NCI-H1694 (cell line): ENCODE data around the gene PHF20.
"Not testable (repeated sequence)": the region's sequence is repeated elsewhere in the genome, so short reads cannot be mapped to it uniquely, and the experiment has no call there.

ENCODE experiments used
- DNase-seq: peaks from one replicate; lab custom pipeline; 2025; lab: John Stamatoyannopoulos, UW

PHF20 gene

GRCh38 chr20:35839904-35840303 lies 68.1 kb downstream of the PHF20 start:
- no peak for DNase-seq

DNA sequence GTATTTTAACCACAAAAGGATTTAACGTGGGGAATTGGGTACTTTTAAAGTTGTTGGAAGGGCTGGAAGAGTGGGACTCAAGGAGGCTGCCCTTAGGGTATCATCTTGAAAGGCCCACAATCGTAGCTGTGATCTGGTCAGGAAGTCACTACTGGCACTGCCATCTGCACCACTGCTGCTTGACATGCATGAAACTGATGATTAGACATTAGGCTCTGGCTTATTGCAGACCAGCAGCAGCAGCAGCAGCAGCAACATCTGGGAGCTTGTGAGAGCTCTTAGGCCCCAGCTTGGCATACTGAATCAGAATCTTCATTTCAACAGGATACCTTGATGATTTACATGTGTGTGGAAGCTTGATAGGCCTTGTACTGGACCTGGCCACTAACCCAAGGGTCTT lies 68.6 kb downstream of the PHF20 start:
- no peak for DNase-seq

DNA sequence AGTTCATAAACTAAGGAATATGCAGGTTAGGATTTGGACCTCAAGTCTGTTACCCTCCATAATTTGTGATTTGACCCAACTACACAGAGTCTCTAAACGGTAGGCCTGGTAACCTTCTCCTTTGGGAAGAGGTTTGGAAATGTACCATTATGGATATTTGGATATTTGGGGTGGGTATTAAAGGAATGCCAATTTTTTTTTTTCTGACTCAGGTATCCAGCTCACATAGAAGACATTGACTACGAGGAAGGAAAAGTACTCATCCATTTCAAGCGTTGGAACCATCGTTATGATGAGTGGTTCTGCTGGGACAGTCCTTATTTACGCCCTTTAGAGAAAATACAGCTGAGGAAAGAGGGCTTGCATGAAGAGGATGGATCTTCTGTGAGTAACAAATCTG lies 70.5 kb downstream of the PHF20 start:
- DNase-seq: no peak

DNA sequence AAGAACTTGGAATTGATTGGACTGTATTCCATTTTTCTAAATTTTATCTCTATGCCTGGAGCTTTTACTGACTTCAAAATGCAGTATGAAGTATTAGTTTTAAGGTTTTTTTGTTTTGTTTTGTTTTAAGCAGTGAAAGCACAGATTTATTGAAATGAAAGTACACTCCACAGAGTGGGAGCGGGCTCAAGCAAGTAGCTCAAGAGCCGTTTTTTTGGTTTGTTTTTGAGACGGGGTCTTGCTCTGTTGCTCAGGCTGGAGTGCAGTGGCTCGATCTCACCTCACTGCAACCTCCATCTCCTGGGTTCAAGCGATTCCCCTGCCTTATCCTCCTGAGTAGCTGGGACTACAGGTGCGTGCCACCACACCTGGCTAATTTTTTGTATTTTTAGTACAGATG lies 72.1 kb downstream of the PHF20 start:
- not testable (repeated sequence) for DNase-seq

- DNase-seq: no peak
Measured at GRCh38 chr20:35845561-35845960, 73.7 kb downstream of the PHF20 start.

- DNase-seq: no peak
Measured at GRCh38 chr20:35849706-35850105, 77.9 kb downstream of the PHF20 start.

DNA sequence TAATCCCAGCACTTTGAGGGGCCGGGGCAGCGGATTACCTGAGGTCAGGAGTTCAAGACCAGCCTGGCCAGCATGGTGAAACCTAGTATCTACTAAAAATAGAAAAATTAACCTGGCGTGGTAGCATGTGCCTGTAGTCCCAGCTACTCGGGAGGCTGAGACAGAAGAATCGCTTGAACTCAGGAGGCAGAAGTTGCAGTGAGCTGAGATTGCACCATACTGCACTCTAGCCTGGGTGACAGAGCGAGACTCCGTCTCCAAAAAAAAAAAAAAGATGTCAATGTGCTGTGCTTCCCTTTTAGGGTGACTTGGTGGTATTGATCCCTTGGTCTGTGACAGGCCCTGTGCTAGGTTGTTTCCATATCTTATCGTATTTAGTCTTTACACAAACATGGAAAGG lies 79.8 kb downstream of the PHF20 start:
- DNase-seq: not testable (repeated sequence)

- DNase-seq: no peak
Measured at GRCh38 chr20:35854713-35855348, 83.0 kb downstream of the PHF20 start.

DNA sequence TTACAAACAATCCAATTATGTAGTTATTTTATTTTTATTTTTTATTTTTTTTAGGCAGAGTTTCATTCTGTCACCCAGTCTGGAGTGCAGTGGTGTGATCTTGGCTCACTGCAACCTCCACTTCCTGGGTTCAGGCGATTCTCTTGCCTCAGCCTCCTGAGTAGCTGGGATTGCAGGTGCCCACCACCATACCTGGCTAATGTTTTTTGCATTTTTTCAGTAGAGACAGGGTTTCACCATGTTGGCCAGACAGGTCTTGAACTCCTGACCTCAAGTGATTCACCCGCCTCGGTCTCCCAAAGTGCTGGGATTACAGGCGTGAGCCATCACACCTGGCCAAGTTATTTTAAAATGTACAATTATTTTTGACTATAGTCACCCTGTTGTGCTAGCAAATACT lies 83.8 kb downstream of the PHF20 start:
- not testable (repeated sequence) for DNase-seq

- no peak for DNase-seq
Measured at GRCh38 chr20:35856866-35857265, 85.1 kb downstream of the PHF20 start.

DNA sequence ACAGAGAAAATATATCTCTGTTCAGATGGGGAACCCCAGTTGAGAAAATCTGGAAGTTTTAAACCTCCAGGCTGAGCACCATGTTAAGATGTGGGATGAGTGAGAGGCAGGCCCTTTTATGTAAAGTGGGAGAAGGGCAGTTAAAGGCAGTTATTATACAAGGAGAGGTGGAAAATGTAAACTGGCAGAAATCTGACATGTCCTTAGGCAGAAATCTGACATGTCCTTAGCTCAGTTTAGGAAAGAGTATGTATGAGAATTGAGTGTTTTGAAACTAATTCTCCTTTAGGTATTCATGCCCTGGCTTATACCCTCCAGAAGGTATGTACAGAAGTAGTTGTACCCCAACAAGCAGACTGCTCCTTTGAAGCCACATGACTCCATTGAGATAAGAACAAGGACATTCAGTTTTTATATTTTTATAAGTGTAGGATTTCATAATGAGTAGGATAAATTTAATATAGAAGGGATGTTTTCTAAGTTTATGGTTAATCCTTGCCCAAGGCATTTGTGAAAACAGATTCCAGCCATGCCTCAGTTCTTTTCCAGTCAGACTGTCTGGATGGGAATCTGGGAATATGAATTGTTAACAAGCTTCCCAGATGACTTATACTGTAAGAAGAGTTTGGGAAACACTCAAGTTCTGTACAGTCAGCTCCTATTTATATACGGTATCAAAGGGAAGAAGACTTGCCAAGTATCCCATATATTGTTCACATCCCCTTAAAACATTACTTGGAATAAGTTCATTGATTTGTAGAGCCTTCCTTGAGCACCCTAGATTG lies 94.8 kb downstream of the PHF20 start:
- DNase-seq: no peak

DNA sequence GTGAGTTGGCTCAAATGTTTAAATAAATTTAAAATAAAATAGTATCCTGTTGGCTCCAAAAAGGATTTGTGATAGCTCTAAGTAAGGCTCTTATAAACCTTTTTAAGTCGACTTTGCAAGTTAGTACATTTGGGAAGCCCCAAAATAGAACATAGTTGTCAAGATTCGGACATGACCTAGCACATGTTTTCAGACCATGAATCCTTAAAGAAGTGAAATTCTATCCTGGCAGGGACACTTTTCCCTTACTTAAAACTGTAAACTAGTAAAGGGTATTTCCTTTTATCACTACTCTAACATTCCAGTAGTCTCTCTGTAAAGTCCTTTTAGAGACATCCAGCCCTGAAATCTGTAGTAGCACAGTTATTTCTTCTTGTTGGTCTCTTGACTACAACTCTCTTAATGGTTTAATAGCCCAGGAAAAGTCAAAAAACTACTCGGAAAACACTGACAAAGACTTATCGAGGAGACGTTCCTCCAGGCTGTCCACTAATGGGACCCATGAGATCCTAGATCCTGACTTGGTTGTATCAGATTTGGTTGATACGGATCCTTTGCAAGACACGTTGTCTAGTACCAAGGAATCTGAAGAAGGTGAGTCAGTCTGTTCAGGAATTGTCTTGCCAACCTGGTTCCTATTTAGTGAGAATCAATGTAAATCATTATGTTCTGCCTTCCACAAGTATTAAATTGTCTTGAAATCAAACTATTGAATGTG lies 98.9 kb downstream of the PHF20 start:
- DNase-seq: no peak

DNA sequence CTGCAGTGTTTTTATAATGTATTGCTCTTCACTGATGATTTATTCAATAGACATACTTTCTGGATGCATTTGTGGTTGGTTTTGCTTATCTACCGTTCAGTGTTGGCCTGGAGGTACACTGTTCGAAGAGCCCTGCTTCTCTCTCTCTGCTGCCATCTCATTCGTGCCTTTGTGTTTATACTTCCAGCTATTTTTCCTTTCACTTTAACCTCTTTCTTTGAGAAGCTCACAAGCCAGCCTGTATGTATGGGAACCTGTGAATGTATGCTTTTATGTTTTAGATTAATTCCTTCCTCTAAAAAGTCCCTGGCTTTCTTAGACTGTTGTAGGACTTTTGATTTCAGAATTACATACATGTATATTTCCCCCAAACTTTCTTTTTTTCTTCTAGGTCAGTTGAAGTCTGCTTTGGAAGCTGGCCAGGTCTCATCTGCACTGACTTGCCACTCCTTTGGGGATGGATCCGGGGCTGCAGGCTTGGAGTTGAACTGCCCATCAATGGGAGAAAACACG lies 99.5 kb downstream of the PHF20 start:
- DNase-seq: no peak

DNA sequence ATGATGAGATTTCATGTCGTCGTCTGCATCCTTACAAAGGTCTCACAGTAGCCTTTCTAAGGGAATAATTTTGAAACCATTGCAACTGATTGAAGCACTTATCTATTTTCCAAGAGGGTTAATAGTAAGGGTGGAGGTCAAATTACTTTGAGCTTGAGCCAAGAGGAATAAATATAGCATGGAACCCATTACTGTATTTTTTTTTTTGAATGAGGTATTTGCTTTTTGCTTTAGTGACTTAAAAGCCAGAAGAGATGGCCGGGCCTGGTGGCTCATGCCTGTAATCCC lies 104.2 kb downstream of the PHF20 start:
- no peak for DNase-seq

DNA sequence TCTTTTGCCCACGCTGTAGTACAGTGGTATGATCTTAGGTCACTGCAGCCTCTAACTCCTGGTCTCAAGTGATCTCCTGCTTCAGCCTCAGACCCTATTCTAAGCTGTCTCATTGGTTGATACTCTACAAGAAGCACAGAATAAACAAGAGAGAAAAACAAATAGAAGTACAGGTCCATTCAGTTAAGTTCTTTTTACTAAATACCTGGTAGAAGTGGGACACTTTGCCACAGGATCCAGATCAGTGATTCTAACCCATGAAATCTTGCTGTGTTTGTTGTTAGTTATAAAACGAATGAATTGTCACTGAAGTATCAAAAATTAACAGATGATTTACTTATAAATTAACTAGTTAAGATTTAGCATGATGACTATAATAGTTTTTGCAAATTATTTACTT lies 105.8 kb downstream of the PHF20 start:
- no peak for DNase-seq

GRCh38 chr20:35878113-35878625 lies 106.4 kb downstream of the PHF20 start:
- no peak for DNase-seq

GRCh38 chr20:35881676-35882075 lies 109.9 kb downstream of the PHF20 start:
- no peak for DNase-seq

DNA sequence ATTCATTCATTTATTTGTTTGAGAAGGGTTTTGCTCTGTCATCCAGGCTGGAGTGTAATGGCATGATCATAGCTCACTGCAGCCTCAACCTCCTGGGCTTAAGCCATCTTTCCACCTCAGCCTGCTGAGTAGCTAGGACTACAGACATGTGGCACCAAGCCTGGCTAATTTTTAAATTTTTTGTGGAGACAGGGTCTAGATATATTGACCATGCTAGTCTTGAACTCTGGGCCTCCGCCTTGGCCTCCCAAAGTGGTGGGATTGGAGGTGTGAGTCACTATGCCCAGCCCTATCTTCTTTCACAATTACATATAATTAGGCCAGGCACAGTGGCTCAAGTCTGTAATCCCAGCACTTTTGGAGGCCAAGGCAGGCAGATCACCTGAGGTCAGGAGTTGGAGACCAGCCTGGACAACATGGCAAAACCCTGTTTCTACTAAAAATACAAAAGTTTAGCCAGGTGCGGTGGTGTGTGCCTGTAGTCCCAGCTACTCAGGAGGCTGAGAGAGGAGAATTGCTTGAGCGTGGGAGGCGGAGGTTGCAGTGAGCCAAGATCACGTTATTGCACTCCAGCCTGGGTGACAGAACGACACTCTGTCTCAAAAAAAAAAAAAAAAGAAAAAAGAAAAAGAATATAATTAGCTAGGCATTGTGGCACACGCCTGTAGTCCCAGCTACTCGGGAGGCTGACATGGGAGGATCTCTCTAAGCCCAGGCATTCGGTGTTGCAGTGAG lies 110.8 kb downstream of the PHF20 start:
- not testable (repeated sequence) for DNase-seq

DNA sequence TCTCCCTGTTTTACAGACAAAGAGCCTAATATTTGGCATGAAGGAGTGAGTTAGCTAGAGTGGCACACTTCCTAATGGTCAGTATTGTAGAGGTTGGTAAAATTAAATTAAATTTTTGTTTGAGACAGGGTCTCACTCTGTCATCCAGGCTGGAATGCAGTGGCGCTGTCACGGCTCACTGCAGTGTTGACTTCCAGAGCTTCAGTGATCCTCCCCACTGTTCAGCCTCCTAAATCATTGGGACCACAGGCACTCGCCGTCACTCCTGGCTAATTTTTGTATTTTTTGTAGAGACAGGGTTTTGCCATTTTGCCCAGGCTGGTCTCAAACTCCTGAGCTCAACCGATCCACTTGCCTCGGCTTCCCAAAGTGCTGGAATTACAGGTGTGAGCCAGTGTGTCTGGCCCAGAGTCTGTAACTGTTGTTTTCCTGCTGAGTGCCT lies 111.5 kb downstream of the PHF20 start:
- DNase-seq: no peak

DNA sequence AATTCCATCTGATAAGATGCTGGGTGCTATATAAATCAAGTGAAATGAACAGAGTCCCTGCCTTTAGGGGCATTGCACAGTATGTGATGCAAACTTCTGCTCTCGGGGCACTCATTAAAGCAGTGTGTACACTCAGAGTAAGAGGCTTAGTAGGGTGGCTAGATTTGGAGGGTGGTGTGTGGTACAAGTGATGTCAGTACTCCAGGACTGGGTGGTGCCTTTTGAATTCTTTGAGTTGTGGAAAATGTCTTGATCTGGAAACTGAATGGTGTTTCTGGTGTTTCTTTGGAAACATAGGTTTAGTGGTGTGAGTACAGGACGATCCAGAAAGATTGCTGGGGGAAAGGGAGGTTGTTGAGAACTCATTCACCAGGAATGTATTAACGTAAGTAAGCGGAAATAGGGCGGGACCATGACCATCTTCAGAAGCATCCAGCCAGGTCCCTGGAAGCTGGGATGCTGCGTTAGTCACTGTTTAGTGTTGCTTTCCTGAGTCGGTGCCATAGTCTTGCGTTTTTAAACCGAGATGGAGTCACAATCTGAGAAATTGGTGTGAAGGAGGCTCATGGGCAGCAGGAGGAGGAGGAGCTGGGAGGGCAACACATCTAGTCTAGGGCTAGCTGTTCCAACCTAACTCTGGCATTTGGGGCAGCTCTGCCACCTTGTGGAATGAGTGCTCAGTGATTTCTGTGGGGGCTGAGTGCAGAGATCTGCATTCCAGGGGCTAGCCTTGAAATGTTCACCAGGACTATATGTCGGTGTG lies 112.1 kb downstream of the PHF20 start:
- peak; percentile 66 for DNase-seq

GRCh38 chr20:35884541-35884865 lies 112.7 kb downstream of the PHF20 start:
- DNase-seq: no peak

DNA sequence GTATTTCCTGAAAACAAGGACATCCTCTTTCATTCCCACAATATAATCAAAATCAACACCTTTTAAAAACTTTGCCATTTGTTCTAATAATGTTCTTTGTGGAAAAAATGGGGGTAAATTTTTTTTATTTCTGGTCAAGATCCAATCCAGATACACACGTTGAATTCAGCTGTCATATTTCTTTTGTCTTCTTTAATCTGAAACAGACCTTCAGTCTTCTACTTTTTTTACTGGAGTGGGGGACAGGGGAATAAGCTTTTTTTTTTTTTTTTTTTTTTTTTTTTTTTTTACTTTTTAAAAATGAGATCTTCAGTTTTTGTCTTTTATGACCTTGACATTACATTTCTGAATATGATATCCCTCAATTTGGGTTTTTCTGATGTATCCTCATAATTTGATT lies 113.4 kb downstream of the PHF20 start:
- no peak for DNase-seq
